HG03097 (cell line): Measurements from ENCODE around the gene PON3.

ENCODE experiments used
- ATAC-seq: cut with Tn5 transposase; IDR thresholded peaks from one replicate; pipeline ENCODE4 v1.9.1; 2021; ENCODE audit not compliant: unreplicated experiment, low FRiP score

Gene PON3

GRCh38 chr7:95316588-95316987 lies 79.6 kb downstream of the PON3 start:
- peak; percentile 82 for ATAC-seq

GRCh38 chr7:95312561-95312960 lies 83.6 kb downstream of the PON3 start:
- no peak for ATAC-seq

GRCh38 chr7:95311389-95311788 lies 84.8 kb downstream of the PON3 start:
- ATAC-seq = no peak

- no peak for ATAC-seq
Observed at GRCh38 chr7:95309951-95310350, 86.2 kb downstream of the PON3 start.
